ENCODE data around the gene USP12.

- TF ChIP-seq GATA2 (IDR thresholded peaks at IDR 0.05; ENCODE audit: low read depth, low read length) (no peak), GATA3 (IDR thresholded peaks at IDR 0.05; ENCODE audit: low read depth, low read length) (no peak)
These were observed 134.0 kb downstream of the USP12 start for GRCh38 chr13:27037571-27037970.
